Thoracic aorta (tissue), 2 donors: ENCODE results near the gene BMPER. TPM values are rescaled to one million over a fixed set of nuclear protein-coding genes. Genes with fewer than 3 reads are reported as not detected.

Experiments
- ATAC-seq: fragments of 150-250 bp; one replicate; pipeline ENCODE4 v1.8.0; 2017; ENCODE audit warnings: low read depth; ENCODE audit not compliant: insufficient number of reproducible peaks, low FRiP score
- DNase-seq: peaks from one replicate; pipeline ENCODE4 v3.0.0-alpha.2; 2020; ENCODE audit warnings: low spot score
- H3K27ac ChIP-seq, 2 donors: fragments of 200-600 bp; sonication (generic); 1 replicate in 1 of 2; 2 replicates in 1 of 2; pipeline ENCODE4 v1.5.1; 2016; ENCODE audit warnings: mild to moderate bottlenecking in 2 of 2, moderate library complexity in 2 of 2
- H3K27me3 ChIP-seq: fragments of 200-600 bp; sonication (generic); replicated peaks from 2 replicates; pipeline ENCODE4 v1.6.0; 2016; ENCODE audit warnings: mild to moderate bottlenecking; ENCODE audit not compliant: insufficient read depth
- H3K36me3 ChIP-seq: fragments of 200-600 bp; sonication (generic); one replicate; pipeline ENCODE4 v1.5.1; 2016
- H3K4me1 ChIP-seq, 2 donors: fragments of 200-600 bp; sonication (generic); 1 replicate in 1 of 2; 2 replicates in 1 of 2; pipeline versions ENCODE4 v1.5.1 to v1.6.0; 2016; ENCODE audit warnings: low read depth in 2 of 2, mild to moderate bottlenecking in 1 of 2; ENCODE audit not compliant: control insufficient read depth in 1 of 2
- H3K4me3 ChIP-seq: fragments of 200-600 bp; sonication (generic); 2 replicates; pipeline ENCODE4 v1.5.1; 2016; ENCODE audit warnings: mild to moderate bottlenecking
- H3K9me3 ChIP-seq: fragments of 200-600 bp; sonication (generic); 2 replicates; pipeline ENCODE4 v1.5.1; 2016
- CTCF ChIP-seq: fragments of 200-600 bp; sonication (generic); IDR thresholded peaks from one replicate; pipeline ENCODE4 v1.5.1; 2019; ENCODE audit warnings: antibody characterized with exemption
- total RNA-seq, 2 donors: library from RNA; depleted of rRNA; stranded (reverse); fragments of >200 nt; gene quantifications; one replicate each; pipeline versions ENCODE4 v1.1.0 to v1.2.3, GENCODE V29; 2016

The BMPER gene
- total RNA-seq, 2 donors from 2014 or later = 0.54 to 2.3 TPM

DNA sequence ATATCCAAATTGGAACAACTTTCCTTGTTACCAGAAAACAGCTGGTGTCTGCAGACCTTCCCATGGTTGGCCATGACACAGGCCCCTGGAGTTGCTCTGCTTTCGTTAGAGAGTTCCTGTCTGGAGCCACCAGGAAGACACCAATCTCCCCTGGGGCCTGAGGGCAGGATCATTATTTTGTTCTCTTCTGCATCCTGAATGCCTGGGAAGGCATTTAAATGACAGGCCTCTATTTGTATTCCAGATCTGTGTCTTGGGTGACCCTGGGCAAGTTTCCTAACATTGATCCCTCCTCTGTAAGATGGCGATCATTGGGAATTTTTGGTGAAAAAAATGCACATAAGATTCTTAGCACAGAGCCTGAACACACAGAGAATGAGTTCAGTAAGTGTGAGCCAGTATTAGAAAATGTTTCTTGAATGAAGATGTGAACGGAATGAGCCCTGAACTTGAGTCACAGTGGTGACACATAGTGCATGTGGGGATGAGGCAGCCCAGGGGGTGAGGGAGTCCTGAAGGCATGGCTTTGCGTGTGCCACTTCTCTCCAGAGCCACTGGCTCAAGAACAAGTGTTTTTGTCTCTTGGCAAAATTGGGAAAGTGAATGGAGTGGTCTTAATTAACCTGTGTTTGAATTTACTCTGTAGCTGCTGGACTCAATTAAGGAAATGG, 28.4 kb downstream of the BMPER start:
- Histone ChIP-seq H3K27ac (no peak overlapping the region), H3K27me3 (no peaks in the 10 kb centered on the region), H3K9me3 (no peaks in the 10 kb centered on the region), H3K4me3 (no peak overlapping the region), H3K4me1 (peaks cover 5 to 13% of the 10 kb centered on the region in 2 donors), H3K36me3 (no peaks in the 10 kb centered on the region)
- no peak for DNase-seq
- no peak for ATAC-seq
- TF ChIP-seq CTCF = no peak

DNA sequence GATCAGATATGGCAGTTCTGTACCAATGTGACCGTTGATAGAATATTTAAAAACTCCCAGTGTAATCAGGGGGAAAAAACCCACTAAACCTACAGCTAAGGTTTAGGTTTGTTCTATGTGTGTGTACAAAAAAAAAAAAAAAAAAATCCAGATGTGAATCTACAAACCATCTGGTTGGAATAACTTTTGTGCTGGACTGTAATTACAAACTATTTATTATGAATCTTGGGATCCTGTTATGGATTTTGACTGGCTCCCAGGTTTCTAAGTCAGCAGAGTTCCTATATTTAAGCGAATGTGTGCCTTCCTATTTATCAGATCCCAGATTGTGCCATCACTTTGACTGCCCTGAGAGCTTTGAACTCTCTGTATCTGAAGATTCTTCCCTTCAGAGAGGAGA, 29.1 kb downstream of the BMPER start:
- Histone ChIP-seq H3K27me3 (no peaks in the 10 kb centered on the region), H3K4me3 (no peak overlapping the region), H3K27ac (no peak overlapping the region), H3K4me1 (peaks cover 5 to 13% of the 10 kb centered on the region in 2 donors), H3K36me3 (no peaks in the 10 kb centered on the region), H3K9me3 (no peaks in the 10 kb centered on the region)
- ATAC-seq (no peak), DNase-seq (no peak)
- no peak for TF ChIP-seq CTCF

GRCh38 chr7:33936503-33936902, 31.2 kb downstream of the BMPER start:
- Histone ChIP-seq H3K27ac (no peak overlapping the region), H3K4me3 (no peak overlapping the region), H3K4me1 (peaks cover 5 to 13% of the 10 kb centered on the region in 2 donors), H3K27me3 (no peaks in the 10 kb centered on the region), H3K9me3 (no peaks in the 10 kb centered on the region), H3K36me3 (no peaks in the 10 kb centered on the region)
- DNase-seq (no peak), ATAC-seq (no peak)
- no peak for TF ChIP-seq CTCF

DNA sequence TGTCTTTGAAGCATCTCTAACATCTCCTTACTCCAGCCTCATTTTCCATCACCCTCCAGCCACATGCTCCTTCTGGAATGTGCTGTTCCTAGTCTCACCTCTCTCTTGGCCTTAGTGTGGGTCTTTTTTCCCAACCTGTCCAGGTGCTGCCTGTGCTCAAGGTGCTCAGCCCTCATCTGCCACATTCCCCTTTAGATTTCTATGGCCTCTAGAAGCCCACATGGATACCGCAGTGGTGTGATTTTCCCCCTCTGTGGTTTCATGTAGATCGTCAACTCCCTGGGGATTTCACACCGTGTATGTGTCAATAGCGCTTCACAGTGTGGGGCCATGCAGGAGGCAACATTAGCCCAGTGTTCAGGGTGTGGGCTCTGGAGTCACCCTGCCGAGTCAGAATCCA, 32.5 kb downstream of the BMPER start:
- Histone ChIP-seq H3K4me3 (no peak overlapping the region), H3K27ac (no peak overlapping the region), H3K9me3 (no peaks in the 10 kb centered on the region), H3K27me3 (no peaks in the 10 kb centered on the region), H3K36me3 (no peaks in the 10 kb centered on the region), H3K4me1 (peaks cover 5 to 8% of the 10 kb centered on the region in 2 donors)
- DNase-seq = no peak
- ATAC-seq = no peak
- no peak for TF ChIP-seq CTCF

GRCh38 chr7:33939121-33939520, 33.8 kb downstream of the BMPER start:
- H3K27me3 ChIP-seq = no peaks in the 10 kb centered on the region
- no peak overlapping the region for H3K27ac ChIP-seq
- peaks cover 5 to 8% of the 10 kb centered on the region in 2 donors for H3K4me1 ChIP-seq
- H3K36me3 ChIP-seq = no peaks in the 10 kb centered on the region
- H3K4me3 ChIP-seq = no peak overlapping the region
- ATAC-seq (no peak), DNase-seq (no peak)
- H3K9me3 ChIP-seq = no peaks in the 10 kb centered on the region
- no peak for TF ChIP-seq CTCF
